Measurements from ENCODE around the gene C15orf40.
"Not testable (repeated sequence)": the region's sequence is repeated elsewhere in the genome, so short reads cannot be mapped to it uniquely, and the experiment has no call there.

Gene C15orf40

DNA sequence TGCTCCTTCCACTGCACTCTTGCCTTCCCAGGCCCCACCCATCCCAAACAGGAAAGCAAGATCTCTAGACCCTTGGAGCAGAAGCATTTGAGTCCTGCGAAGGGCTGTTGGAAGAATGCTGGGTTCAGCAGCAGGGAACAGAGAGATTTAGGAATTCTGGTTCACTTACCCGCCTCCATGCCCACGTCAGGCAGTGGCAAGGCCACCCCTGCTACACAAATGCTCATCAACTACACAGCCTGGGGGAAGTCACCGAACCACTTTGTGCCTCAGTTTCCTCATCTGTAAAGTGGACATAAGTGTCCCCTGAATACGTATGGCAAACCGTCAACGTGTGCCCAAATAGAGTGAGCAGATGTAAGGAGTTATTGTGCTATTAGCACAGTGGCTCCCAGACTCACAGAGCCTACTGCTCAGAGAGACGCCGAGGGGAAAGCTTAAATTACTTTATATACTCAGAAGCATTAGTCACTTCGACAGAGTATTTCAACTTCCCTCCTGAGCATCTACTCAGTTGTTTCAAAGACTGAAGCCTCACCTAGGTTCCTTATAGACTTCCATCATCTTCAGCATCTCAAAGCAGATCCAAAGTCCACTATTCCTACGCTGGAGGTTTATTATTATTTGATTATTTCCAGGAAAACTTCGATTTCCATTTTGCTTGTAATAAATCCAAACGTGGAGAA lies 59.8 kb downstream of the C15orf40 start:
- no peak for DNase-seq (ENCODE audit: low read depth)

DNA sequence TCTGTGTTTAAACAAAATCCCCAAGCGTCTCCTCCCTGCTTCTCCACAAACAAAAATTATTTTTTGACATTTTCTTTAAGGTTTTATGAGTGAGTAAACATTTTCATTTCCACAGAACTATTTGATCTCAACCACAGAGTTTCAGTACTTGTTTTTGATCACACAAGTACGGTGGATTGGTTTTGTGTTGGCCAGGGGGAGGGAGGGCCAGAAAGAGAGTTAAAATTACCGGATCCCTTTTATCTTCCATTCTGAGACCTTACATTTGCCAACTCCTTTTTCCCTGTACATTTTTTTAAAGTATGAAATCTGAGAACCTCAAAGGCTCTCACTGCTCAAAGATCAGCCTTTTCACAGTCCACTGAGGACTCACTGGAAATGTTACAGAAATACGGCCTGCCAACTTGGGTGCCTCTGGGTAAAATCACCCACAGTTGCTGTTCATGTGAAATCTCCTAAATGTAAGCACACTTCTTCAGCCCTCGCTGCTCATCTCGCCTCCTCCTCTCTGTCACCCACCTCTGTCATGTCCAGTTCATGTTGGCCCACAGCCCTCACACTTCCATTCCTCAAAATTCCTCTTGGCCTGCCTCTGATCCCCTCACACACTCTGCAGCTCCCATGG lies 60.6 kb downstream of the C15orf40 start:
- no peak for DNase-seq (ENCODE audit: low read depth)

DNA sequence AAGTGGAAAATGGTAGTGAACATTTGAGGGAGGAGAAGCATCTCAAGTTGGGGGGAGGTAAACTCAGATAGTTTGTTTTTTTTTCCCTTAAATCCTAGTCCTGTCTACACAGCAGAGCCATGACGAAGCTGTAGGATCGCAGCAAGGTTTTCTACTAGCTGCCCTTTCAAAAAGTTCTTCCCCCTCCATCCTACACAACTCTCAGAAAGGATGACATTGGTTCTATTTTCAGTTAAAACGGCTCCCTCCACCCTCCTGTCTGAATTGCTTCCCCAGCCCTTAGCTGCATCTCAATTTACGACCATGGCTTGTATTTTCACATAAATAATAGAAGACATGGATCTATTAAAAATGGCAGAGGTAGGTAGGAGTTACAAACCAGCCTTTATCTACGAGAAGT lies 61.1 kb downstream of the C15orf40 start:
- no peak for DNase-seq (ENCODE audit: low read depth)

- DNase-seq (ENCODE audit: low read depth) = no peak
These were observed 65.2 kb downstream of the C15orf40 start for GRCh38 chr15:82946155-82946701.

- no peak for DNase-seq (ENCODE audit: low read depth)
These were observed 66.1 kb downstream of the C15orf40 start for GRCh38 chr15:82945326-82945725.

GRCh38 chr15:82944821-82945220 lies 66.6 kb downstream of the C15orf40 start:
- DNase-seq (ENCODE audit: low read depth) = no peak

DNA sequence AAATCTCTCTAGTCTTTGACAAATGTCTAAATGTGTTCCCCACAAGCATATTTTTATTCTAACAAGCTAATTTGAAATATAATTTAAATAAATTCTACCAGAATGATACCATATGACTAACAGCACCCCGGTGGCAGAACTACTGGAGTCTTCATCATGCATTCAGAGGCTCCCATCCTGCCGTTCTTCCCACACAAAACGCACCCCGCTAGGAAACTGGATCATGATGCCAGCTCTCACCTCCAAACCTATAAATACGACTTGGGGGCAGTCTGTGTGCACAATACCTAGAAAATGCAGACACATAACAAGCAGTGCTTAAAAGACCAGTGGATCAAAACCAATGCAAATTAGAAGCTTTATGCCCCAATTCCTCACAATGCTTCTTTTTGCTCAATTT lies 67.4 kb downstream of the C15orf40 start:
- DNase-seq (ENCODE audit: low read depth) = no peak

- DNase-seq (ENCODE audit: low read depth) = no peak
These were observed 68.3 kb downstream of the C15orf40 start for GRCh38 chr15:82943176-82943575.

GRCh38 chr15:82942691-82943090 lies 68.7 kb downstream of the C15orf40 start:
- DNase-seq (ENCODE audit: low read depth) = no peak

DNA sequence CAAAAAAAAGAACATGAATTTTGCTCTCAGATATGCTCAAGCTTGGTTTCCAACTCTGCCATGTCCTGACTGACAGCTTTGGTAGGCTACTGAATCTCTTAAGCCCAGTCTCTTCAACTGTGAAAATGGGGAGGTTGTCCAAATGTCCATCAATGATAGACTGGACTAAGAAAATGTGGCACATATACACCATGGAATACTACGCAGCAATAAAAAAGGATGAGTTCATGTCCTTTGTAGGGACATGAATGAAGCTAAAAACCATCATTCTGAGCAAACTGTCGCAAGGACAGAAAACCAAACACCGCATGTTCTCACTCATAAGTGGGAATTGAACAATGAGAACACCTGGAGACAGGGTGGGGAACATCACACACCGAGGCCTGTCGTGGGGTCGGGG lies 71.8 kb downstream of the C15orf40 start:
- not testable (repeated sequence) for DNase-seq (ENCODE audit: low read depth)

Data from activated T-cell treated with anti-CD3 and anti-CD28 coated beads for 24 hours (primary cell).